GM21825 (cell line): ENCODE data around the gene GPC6.

ENCODE experiments used
- ATAC-seq: cut with Tn5 transposase; IDR thresholded peaks from one replicate; pipeline ENCODE4 v1.9.1; 2021; ENCODE audit warnings: mild to moderate bottlenecking, moderate library complexity; ENCODE audit not compliant: unreplicated experiment

The GPC6 gene

GRCh38 chr13:93368296-93368695, 141.7 kb downstream of the GPC6 start:
- no peak for ATAC-seq

DNA sequence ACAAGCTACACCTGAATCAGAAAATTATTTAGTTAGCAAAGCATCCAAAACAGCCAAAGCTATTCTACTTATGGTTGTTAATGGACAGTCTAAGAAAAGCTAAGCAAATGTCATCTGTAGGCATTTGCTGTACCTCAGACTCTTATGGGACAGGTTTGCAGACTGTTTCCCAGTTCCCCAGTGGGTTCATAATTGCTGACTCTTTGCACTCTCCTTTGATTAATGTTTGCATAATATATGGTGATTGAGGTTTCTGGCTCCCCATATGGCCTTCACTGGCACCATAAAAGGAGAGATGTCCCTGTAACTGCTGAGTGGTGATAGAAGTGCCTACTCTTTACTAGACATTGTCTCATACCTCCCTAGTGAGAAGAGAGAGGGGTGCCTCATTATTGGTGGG, 142.1 kb downstream of the GPC6 start:
- ATAC-seq, result no peak

GRCh38 chr13:93372856-93373255, 146.2 kb downstream of the GPC6 start:
- no peak for ATAC-seq

GRCh38 chr13:93375491-93375890, 148.9 kb downstream of the GPC6 start:
- ATAC-seq, result no peak

- no peak for ATAC-seq
These were observed 150.6 kb downstream of the GPC6 start for GRCh38 chr13:93377196-93377595.

- no peak for ATAC-seq
These were observed 151.6 kb downstream of the GPC6 start for GRCh38 chr13:93378184-93378583.

- no peak for ATAC-seq
These were observed 159.5 kb downstream of the GPC6 start for GRCh38 chr13:93386116-93386515.

GRCh38 chr13:93388701-93389100, 162.1 kb downstream of the GPC6 start:
- ATAC-seq, result no peak

GRCh38 chr13:93397619-93398018, 171.0 kb downstream of the GPC6 start:
- ATAC-seq, result no peak

GRCh38 chr13:93398167-93399035, 171.8 kb downstream of the GPC6 start:
- no peak for ATAC-seq

DNA sequence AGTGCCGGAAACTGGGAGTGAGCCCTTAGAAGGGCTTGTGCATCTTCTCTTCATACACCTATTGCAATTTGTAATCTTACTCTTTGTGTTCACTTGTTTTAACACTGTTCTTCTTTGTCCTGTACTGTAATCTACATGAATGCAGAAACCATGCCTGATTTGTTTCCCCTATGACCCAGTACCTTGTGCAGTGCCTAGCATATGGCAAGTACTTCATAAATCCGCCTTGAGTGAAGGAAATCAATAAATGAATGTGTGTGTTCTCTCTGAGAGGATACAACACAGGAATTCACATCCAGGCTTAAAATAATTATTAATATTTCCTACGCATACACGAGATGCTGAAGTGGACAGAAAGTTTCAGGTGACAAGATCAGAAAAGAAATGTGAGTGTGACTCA, 172.6 kb downstream of the GPC6 start:
- ATAC-seq, result no peak

GRCh38 chr13:93406136-93406535, 179.5 kb downstream of the GPC6 start:
- ATAC-seq, result no peak

GRCh38 chr13:93407551-93407950, 180.9 kb downstream of the GPC6 start:
- ATAC-seq, result no peak

- no peak for ATAC-seq
These were observed 182.4 kb downstream of the GPC6 start for GRCh38 chr13:93409001-93409400.

DNA sequence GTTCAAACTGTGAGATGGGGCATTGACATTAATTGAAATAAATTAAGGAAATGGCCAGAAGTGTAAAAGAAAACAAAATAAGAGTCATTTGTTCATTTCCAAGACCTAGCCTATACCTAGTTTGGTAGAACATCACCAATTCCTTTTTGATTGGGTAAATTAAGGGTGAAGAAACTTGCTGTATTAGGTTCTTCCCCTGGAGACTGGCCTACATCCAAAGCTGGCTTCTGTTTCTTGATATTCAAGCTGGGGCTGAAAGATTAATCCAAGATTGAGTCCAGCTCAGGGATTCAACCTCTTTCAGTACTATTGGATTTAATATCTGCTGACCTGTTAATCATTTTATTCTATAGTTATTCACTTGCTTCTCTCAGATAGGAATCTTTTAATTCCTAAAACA, 183.2 kb downstream of the GPC6 start:
- ATAC-seq, result no peak

- ATAC-seq, result no peak
These were observed 184.6 kb downstream of the GPC6 start for GRCh38 chr13:93411186-93411680.

- ATAC-seq, result no peak
These were observed 186.1 kb downstream of the GPC6 start for GRCh38 chr13:93412676-93413075.

DNA sequence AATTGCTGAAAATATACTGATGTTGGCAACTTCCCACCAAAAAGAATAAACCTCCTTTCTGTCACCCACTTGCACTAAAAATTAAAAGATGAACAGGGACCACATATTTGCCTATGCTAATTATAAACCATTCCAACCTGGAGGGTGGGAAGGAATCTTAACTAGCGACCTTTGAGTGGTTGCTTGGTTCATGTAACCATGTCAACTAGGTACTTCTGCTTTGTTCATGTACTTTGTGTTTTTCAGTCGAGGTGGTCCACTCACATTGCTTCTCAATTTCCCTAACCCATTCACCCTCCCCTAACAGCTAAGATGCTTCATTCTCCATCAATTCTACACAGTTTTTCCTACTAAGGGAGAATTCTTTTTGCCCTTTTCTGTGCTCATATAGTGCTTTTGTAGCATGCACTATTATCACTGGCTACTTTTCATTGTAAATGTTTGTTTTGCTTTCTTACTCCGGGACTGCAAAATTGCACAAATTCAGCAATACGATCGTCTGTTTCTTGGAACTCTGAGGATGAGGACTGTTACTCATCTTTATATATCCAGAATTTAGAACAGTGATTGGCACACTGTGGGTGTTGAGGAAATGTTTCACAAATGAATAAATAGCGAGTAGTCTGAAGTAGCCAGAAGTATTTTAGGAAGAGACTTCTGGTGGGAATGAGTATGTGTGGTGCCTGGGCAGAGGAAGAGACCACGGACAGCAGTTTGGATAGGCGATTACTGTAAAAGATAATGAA, 187.5 kb downstream of the GPC6 start:
- ATAC-seq, result no peak

- no peak for ATAC-seq
These were observed 190.2 kb downstream of the GPC6 start for GRCh38 chr13:93416736-93417355.

DNA sequence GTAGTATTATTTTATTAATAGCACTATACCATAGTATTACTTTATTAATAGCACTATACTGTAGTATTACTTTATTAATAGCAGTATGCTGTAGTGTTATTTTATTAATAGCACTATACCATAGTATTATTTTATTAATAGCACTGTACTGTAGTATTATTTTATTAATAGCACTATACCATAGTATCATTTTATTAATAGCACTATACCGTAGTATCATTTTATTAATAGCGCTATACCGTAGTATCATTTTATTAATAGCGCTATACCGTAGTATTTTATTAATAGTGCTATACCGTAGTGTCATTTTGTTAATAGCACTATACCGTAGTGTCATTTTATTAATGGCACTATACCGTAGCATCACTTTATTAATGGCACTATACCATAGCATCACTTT, 191.8 kb downstream of the GPC6 start:
- no peak for ATAC-seq

DNA sequence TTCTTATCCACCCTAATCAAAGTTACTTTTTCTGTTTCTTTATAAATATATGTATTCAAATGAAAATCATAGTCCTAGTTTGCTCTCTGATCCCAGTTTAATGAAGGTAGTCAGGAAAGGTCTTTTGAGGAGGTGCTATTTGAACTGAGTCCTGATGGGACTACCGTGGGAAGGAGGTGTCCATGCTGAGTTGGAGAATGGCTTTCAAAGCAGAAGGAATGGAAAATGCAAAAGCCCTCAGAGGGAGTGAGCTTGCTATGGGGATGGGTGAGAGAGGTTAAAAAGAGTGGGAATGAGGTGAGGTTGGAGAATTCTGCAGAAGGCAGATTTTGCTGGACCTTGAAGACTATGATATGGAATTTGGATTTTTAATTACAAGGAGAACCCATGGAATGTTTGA, 193.6 kb downstream of the GPC6 start:
- no peak for ATAC-seq

DNA sequence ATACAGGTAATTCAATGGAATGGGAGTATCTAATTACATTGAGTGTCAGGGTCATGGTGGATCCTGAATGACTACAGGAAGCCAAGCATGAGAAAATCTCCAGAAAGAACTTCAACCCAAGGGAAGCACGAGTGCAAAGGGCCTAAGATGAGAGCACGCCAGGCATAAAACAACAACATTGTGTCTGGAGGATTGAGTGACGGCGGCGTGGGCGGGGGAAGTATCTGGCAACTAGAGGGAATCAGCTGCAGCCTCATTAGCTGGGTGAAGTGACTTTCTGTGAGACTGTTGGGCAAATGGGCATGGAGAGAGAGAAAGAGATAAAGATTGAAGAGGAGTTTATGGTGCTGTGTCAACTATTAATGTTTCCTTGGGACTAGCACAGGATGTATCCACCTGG, 194.3 kb downstream of the GPC6 start:
- no peak for ATAC-seq
